GM19238 (cell line): ENCODE data around the gene PERP.

Experiments
- DNase-seq: peaks from one replicate; pipeline ENCODE4 v3.0.0; 2011; ENCODE audit warnings: low spot score; ENCODE audit not compliant: insufficient read length

Gene PERP

GRCh38 chr6:138063726-138064125, 43.5 kb downstream of the PERP start:
- DNase-seq, result no peak

GRCh38 chr6:138054982-138055381, 52.2 kb downstream of the PERP start:
- no peak for DNase-seq

GRCh38 chr6:138052783-138053182, 54.4 kb downstream of the PERP start:
- no peak for DNase-seq

GRCh38 chr6:138044972-138045371, 62.2 kb downstream of the PERP start:
- no peak for DNase-seq

- DNase-seq, result no peak
Measured at GRCh38 chr6:138044458-138044857, 62.8 kb downstream of the PERP start.
